ENCODE measurements around the gene KCNK17.

Gene KCNK17

DNA sequence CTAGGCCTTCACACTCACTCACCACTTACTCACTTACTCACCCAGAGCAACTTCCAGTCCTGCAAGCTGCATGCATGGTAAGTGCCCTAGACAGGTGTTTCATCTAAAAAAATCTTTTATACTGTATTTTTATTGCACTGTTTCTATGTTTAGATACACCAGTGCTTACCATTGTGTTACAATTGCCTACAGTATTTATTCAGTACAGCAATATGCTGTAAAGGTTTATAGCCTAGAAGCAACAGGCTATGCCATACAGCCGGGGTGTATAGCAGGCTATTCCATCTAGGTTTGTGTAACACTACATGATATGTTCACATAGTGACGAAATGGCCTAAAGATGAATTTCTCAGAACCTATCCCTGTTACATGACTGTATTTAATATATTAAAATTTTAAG, 47.8 kb downstream of the KCNK17 start:
- no peak for DNase-seq

DNA sequence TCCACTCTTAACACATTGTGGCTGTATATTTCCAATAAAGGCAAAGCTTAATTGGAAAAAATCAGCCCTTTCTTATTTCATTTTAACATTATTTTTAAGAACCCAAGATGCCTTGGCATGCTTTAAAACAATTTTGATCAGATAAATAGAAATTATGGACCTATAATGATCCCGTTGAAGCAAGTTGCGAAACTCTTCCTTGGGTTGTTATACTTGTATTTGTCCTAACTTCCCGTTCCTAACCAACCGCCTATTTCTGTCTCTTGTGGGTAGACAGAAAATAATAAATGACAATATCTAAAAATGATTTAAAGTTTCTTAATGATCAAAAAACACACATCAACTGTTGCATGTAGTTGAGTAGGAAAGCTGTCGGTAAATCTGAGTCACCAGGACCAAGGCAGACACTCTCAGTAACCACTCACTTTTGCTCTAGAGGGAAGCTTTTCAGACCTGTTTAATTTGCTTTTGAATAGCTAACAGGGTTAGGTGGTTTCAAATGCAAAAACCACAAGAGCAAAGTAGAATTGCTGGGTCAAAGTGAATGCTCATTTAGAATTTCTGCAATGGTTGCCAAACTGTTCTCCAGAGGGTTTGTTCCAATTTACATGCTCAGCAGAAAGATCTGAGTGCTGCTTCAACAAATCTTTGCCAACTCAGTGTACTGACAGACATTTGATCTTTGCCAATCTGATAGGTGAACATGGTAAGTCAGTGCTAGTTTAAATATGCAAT, 50.7 kb downstream of the KCNK17 start:
- DNase-seq = no peak

- no peak for DNase-seq
These were observed 52.5 kb downstream of the KCNK17 start for GRCh38 chr6:39261751-39262150.

DNA sequence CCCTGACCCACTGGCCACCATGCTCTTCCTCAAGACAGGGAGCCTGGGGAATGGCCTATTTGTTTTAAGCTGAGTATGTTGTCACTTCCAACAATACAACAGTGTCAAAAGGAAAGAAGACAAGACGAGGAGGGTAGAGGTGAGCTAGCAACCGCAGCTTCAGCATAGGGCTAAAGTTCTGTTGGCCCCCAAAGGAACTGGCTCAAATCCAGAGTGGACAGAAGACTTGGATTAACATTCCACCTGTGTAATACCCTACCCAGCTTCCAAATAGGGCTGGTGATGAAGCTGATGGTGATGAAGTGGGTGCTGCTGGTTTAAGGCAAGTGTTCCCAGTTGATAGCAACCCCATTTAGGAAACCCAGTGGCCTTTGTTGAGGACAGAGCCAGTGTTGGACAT, 53.3 kb downstream of the KCNK17 start:
- DNase-seq = no peak

DNA sequence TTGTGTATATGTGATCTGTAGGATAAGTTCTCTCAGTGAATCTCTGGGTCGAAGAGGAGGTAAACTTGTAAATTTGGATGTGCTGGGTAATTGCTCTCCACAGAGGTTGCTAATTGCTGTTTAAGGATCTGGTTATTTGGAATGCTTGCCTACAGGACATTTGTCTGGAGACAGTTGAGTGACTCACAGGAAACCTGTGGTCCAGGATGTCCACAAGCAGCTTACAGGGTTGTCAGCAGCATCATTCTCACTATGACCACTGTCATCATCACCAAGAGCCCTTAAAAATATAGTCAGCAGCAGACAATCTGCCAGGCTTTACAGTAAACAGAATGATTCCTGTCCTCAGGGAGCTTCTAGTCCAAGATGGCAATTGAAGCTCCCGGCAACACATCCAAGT, 53.8 kb downstream of the KCNK17 start:
- DNase-seq = no peak

DNA sequence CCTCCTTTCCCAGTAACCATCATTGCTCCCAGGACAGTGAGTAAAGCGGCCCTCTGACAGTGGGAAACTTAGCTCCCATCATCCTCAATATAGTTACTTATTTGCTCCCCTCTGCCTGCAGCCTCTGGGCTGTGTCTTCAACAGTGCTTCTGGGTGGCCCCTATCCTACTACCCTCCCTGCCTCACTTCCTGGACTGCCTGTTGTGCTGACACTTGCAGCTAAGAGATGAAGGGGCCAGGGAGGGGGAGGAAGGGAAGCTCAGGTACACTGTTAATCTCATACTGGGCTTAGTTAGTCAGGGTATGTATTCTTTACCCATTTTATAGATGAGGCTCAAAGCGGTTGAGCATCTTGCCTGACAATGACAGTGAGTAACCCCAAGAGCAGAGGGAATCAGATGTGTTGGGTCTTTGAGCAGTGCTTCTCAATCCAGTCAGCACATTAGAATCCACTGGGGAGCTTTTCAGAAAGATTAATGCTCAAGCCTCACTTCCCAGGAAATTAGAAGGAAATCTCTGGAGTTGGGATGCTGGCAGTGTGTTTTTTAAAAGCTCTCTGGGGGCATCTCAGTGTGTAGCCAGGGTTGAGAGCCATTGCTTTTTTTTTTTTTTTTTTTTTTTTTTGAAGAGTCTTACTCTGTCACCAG, 57.8 kb downstream of the KCNK17 start:
- DNase-seq = no peak

- no peak for DNase-seq
These were observed 59.2 kb downstream of the KCNK17 start for GRCh38 chr6:39254999-39255535.

- no peak for DNase-seq
These were observed 62.8 kb downstream of the KCNK17 start for GRCh38 chr6:39251406-39251805.

DNA sequence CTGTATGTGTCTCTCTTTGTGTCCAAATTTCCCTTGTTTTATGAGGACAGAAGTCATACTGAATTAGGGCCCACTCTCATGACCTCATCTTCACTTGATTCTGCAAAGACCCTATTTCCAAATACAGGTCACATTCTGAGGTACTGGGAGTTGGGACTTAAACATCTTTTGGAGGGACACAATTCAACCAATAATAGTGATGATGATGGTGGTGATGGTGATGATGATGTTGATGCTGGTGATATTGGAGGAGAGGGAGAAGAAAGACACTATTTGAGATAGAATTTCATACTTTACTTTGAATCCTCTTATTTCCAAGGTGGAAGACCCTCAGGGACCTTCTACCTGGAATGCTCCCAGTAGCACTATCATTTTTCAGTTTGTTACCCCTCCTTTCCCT, 63.7 kb downstream of the KCNK17 start:
- no peak for DNase-seq

GRCh38 chr6:39249278-39249677, 64.9 kb downstream of the KCNK17 start:
- no peak for DNase-seq

Measured in activated CD8-positive, alpha-beta memory T cell treated with anti-CD3 and anti-CD28 coated beads for 24 hours (primary cell).